Measurements from ENCODE around the gene TMEM170A. TPM values are rescaled to one million over a fixed set of nuclear protein-coding genes. Genes with fewer than 3 reads are reported as not detected.

TMEM170A gene
- total and polyA plus RNA-seq, 2 of the 13 experiments (the other 11 are each of a cell fraction or from before 2014, with no cell fraction given) = 35.7 to 39.7 TPM

DNA sequence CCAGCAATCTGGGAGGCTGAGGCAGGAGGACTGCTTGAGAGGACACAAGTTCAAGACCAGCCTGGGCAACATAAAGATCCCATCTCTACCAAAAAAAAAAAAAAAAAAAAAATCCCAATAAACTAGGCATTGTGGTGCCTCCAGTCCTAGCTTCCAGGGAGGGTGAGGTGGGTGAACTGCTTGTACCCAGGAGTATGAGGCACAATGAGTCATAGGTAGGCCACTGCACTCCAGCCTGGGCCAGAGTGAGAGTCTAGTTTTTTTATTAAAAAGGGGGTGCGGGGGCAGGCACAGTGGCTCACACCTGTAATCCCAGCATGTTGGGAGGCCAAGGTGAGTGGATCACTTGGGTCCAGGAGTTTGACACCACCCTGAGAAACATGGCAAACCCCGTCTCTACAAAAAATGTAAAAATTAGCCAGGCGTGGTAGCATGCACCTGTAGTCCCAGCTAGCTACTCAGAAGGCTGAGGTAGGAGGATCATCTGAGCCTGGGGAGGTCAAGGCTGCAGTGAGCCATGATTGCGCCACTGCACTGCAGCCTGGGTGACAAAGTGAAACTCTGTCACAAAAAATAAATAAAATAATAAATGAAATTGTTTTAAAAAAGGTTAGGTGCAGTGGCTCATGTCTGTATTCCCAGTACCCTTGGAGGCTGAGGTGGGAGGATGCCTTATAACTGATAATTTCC lies 38.6 kb upstream of the TMEM170A start:
- intact Hi-C loops (cut with micrococcal nuclease; ENCODE audit: unreplicated experiment) (loop anchor here (1.0 kb wide), 1 partner anchor 15 kb away; no protein-coding TSS in a partner anchor), in situ Hi-C loops (cut with HindIII; ENCODE audit: extremely low pct_ligation_motif_present, low pct_unique_long_range_greater_than_20kb) (no loop called here)
- Histone ChIP-seq H3K36me3 (replicated peaks in 1 of 2; ENCODE audit: control insufficient read depth in 1 of 2, insufficient read depth in 2 of 2, low read length in 2 of 2) (no peaks in the 10 kb centered on the region), H3K4me3 (replicated peaks in 1 of 3; ENCODE audit: insufficient read depth in 1 of 3, low read depth in 2 of 3, low read length in 3 of 3) (no peak overlapping the region), H4K20me1 (ENCODE audit: insufficient read depth, low read length) (no peaks in the 10 kb centered on the region), H3K9ac (ENCODE audit: insufficient read depth, low read depth, low read length) (no peak overlapping the region), H3K27ac (ENCODE audit: extremely low read length, insufficient read depth, low read length) (no peak overlapping the region), H3K9me3 (ENCODE audit: low read length) (no peaks in the 10 kb centered on the region), H3K4me1 (ENCODE audit: insufficient read depth, low read length) (peaks cover 56% of the 10 kb centered on the region), H3K27me3 (ENCODE audit: control insufficient read depth in 1 of 2, insufficient read depth in 2 of 2, low read length in 2 of 2) (peaks cover 0 to 14% of the 10 kb centered on the region in 2 experiments; a peak in 3 of 5 replicates), H2AFZ (ENCODE audit: low read length) (no peak overlapping the region), H3K79me2 (ENCODE audit: insufficient read depth, low read length) (no peaks in the 10 kb centered on the region), H3K4me2 (ENCODE audit: low read depth, low read length) (no peak overlapping the region)
- POLR2A ChIA-PET = interaction anchor here (0.7 to 1.4 kb wide), 2 partner anchors 13 to 14 kb away, joined by 3 read pairs; no protein-coding TSS in a partner anchor
- TF ChIP-seq ZFP37 (CRISPR knock-in tag; IDR thresholded peaks at IDR 0.05; ENCODE audit: borderline replicate concordance) (no peak), HDAC6 (IDR thresholded peaks at IDR 0.05; ENCODE audit: low read depth, low read length) (no peak), ZNF510 (CRISPR knock-in tag; IDR thresholded peaks at IDR 0.05; ENCODE audit: low read depth) (no peak), ZBTB38 (CRISPR knock-in tag; IDR thresholded peaks at IDR 0.05) (no peak), ZNF709 (CRISPR knock-in tag; IDR thresholded peaks at IDR 0.05) (no peak), CEBPG (CRISPR knock-in tag; IDR thresholded peaks at IDR 0.05) (peak; percentile 53; the same call in 1 of the 2 replicates), ZKSCAN5 (CRISPR knock-in tag; IDR thresholded peaks at IDR 0.05) (no peak), CCDC6 (CRISPR knock-in tag; IDR thresholded peaks at IDR 0.05) (no peak), PCBP2 (optimal IDR thresholded peaks at IDR 0.05; ENCODE audit: low read depth, low read length, poor library complexity, severe bottlenecking) (no peak), MYC (CRISPR knock-in tag; IDR thresholded peaks at IDR 0.05; ENCODE audit: borderline replicate concordance) (no peak), AKAP8 (CRISPR knock-in tag; IDR thresholded peaks at IDR 0.05) (no peak), FOSL2 (CRISPR knock-in tag; IDR thresholded peaks at IDR 0.05) (peak; percentile 46), CEBPB (IDR thresholded peaks at IDR 0.05; ENCODE audit: borderline replicate concordance, low read depth, low read length) (peak; percentile 48; the same call in 1 of the 2 replicates)
- TF ChIP-seq, protein P1, sequence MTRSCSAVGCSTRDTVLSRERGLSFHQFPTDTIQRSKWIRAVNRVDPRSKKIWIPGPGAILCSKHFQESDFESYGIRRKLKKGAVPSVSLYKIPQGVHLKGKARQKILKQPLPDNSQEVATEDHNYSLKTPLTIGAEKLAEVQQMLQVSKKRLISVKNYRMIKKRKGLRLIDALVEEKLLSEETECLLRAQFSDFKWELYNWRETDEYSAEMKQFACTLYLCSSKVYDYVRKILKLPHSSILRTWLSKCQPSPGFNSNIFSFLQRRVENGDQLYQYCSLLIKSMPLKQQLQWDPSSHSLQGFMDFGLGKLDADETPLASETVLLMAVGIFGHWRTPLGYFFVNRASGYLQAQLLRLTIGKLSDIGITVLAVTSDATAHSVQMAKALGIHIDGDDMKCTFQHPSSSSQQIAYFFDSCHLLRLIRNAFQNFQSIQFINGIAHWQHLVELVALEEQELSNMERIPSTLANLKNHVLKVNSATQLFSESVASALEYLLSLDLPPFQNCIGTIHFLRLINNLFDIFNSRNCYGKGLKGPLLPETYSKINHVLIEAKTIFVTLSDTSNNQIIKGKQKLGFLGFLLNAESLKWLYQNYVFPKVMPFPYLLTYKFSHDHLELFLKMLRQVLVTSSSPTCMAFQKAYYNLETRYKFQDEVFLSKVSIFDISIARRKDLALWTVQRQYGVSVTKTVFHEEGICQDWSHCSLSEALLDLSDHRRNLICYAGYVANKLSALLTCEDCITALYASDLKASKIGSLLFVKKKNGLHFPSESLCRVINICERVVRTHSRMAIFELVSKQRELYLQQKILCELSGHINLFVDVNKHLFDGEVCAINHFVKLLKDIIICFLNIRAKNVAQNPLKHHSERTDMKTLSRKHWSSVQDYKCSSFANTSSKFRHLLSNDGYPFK (CRISPR knock-in tag; IDR thresholded peaks at IDR 0.05; ENCODE audit: borderline replicate concordance) = no peak
- TF ChIP-seq, protein P2, sequence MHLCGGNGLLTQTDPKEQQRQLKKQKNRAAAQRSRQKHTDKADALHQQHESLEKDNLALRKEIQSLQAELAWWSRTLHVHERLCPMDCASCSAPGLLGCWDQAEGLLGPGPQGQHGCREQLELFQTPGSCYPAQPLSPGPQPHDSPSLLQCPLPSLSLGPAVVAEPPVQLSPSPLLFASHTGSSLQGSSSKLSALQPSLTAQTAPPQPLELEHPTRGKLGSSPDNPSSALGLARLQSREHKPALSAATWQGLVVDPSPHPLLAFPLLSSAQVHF (CRISPR knock-in tag; IDR thresholded peaks at IDR 0.05) = no peak
- TF ChIP-seq, protein P3, sequence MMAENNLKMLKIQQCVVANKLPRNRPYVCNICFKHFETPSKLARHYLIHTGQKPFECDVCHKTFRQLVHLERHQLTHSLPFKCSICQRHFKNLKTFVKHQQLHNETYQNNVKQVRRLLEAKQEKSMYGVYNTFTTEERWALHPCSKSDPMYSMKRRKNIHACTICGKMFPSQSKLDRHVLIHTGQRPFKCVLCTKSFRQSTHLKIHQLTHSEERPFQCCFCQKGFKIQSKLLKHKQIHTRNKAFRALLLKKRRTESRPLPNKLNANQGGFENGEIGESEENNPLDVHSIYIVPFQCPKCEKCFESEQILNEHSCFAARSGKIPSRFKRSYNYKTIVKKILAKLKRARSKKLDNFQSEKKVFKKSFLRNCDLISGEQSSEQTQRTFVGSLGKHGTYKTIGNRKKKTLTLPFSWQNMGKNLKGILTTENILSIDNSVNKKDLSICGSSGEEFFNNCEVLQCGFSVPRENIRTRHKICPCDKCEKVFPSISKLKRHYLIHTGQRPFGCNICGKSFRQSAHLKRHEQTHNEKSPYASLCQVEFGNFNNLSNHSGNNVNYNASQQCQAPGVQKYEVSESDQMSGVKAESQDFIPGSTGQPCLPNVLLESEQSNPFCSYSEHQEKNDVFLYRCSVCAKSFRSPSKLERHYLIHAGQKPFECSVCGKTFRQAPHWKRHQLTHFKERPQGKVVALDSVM (CRISPR knock-in tag; IDR thresholded peaks at IDR 0.05) = peak; percentile 81
- TF ChIP-seq, protein P4, sequence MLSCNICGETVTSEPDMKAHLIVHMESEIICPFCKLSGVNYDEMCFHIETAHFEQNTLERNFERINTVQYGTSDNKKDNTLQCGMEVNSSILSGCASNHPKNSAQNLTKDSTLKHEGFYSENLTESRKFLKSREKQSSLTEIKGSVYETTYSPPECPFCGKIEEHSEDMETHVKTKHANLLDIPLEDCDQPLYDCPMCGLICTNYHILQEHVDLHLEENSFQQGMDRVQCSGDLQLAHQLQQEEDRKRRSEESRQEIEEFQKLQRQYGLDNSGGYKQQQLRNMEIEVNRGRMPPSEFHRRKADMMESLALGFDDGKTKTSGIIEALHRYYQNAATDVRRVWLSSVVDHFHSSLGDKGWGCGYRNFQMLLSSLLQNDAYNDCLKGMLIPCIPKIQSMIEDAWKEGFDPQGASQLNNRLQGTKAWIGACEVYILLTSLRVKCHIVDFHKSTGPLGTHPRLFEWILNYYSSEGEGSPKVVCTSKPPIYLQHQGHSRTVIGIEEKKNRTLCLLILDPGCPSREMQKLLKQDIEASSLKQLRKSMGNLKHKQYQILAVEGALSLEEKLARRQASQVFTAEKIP (CRISPR knock-in tag; IDR thresholded peaks at IDR 0.05; ENCODE audit: borderline replicate concordance) = no peak
- ATAC-seq = no peak
- CTCF ChIA-PET (ENCODE audit: low intra/inter-chr PET ratio, low total read pairs) = no interaction called here
- DNase-seq (ENCODE audit: low spot score) = no peak
- WGBS (ENCODE audit: low lambda C conversion rate) = 30% methylated on average over 4 of the region's 4 CpGs
- no peak for FAIRE-seq
- BruUV-seq (replicated peaks) = no TSS peak
